Ascending aorta (tissue), 2 donors: ENCODE measurements around the gene TMEM263. TPM values are rescaled to one million over a fixed set of nuclear protein-coding genes. Genes with fewer than 3 reads are reported as not detected.

Experiments used
- DNase-seq, 2 donors: peaks; one replicate each; pipeline ENCODE4 v3.0.0-alpha.2; 2019; ENCODE audit warnings: low spot score in 2 of 2
- H3K27ac ChIP-seq, 2 donors: fragments of 200-600 bp; sonication (generic); one replicate each; pipeline ENCODE4 v1.5.1; 2016 to 2017; ENCODE audit warnings: mild to moderate bottlenecking in 1 of 2
- H3K27me3 ChIP-seq: fragments of 200-600 bp; sonication (generic); one replicate; pipeline ENCODE4 v1.5.1; 2017
- H3K36me3 ChIP-seq, 2 donors: fragments of 200-600 bp; sonication (generic); one replicate each; pipeline ENCODE4 v1.5.1; 2016
- H3K4me1 ChIP-seq, 2 donors: fragments of 200-600 bp; sonication (generic); one replicate each; pipeline ENCODE4 v1.5.1; 2016 to 2017; ENCODE audit warnings: mild to moderate bottlenecking in 1 of 2
- H3K4me3 ChIP-seq, 2 donors: fragments of 200-600 bp; sonication (generic); one replicate each; pipeline ENCODE4 v1.5.1; 2016 to 2017; ENCODE audit warnings: mild to moderate bottlenecking in 1 of 2
- H3K9me3 ChIP-seq, 2 donors: fragments of 200-600 bp; sonication (generic); one replicate each; pipeline ENCODE4 v1.5.1; 2016
- intact Hi-C: fragments of 100-400 bp; cut with DNase I; formaldehyde crosslinking; loops from one replicate; pipeline ENCODE4 v1.15.1; 2023
- total RNA-seq: library from RNA; depleted of rRNA; stranded (reverse); fragments of >200 nt; gene quantifications from one replicate; pipeline ENCODE4 v1.1.0, GENCODE V29; 2016
- TF ChIP-seq, protein P1 (sequence below), 3 experiments: fragments of 200-600 bp in 2 of 3; fragments of 450-650 bp in 1 of 3; sonication (generic) in 2 of 3; IDR thresholded peaks; one replicate each; pipeline ENCODE4 v1.5.1; 2016 to 2019; ENCODE audit warnings: antibody characterized with exemption in 3 of 3, mild to moderate bottlenecking in 1 of 3, moderate library complexity in 1 of 3

Gene TMEM263
- total RNA-seq, 1 donor from 2014 or later, result 27.0 TPM

DNA sequence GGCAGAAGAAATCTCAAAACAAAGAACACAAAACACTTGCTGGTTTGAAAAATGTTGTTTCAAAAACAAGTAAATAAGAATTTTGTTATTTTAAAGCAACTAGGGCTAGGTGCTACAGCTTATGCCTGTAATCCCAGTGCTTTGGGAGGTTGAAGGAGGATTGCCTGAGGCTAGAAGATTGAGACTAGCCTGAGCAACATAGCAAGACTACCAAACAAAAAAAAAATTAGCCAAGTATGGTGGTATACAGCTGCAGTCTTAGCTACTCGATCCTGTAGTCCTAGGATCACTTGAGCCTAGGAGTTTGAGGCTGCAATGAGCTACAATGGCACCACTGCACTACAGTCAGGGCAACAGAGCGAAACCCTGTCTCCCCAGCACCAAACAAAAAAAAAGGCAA, 63.8 kb downstream of the TMEM263 start:
- H3K4me1 ChIP-seq, result no peaks in the 10 kb centered on the region
- no peaks in the 10 kb centered on the region for H3K27me3 ChIP-seq
- peaks cover 0 to 22% of the 10 kb centered on the region in 2 donors for H3K36me3 ChIP-seq
- no peak overlapping the region for H3K27ac ChIP-seq
- no peak overlapping the region for H3K4me3 ChIP-seq
- TF ChIP-seq, protein P1, sequence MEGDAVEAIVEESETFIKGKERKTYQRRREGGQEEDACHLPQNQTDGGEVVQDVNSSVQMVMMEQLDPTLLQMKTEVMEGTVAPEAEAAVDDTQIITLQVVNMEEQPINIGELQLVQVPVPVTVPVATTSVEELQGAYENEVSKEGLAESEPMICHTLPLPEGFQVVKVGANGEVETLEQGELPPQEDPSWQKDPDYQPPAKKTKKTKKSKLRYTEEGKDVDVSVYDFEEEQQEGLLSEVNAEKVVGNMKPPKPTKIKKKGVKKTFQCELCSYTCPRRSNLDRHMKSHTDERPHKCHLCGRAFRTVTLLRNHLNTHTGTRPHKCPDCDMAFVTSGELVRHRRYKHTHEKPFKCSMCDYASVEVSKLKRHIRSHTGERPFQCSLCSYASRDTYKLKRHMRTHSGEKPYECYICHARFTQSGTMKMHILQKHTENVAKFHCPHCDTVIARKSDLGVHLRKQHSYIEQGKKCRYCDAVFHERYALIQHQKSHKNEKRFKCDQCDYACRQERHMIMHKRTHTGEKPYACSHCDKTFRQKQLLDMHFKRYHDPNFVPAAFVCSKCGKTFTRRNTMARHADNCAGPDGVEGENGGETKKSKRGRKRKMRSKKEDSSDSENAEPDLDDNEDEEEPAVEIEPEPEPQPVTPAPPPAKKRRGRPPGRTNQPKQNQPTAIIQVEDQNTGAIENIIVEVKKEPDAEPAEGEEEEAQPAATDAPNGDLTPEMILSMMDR (IDR thresholded peaks at IDR 0.05), result no peak
- H3K9me3 ChIP-seq, result no peaks in the 10 kb centered on the region
- intact Hi-C loops, result no loop called here
- no peak for DNase-seq

Other genes starting within 250 kb of the TMEM263 start
- gene RIC8B, start 181.2 kb upstream of the TMEM263 start, total RNA-seq, result 19.1 TPM
- 3.1 TPM for gene MTERF2, start 31.2 kb downstream of the TMEM263 start, total RNA-seq
- 23.0 TPM for gene CRY1, start 137.6 kb downstream of the TMEM263 start, total RNA-seq